ENCODE results near the gene HAVCR2.

DNA sequence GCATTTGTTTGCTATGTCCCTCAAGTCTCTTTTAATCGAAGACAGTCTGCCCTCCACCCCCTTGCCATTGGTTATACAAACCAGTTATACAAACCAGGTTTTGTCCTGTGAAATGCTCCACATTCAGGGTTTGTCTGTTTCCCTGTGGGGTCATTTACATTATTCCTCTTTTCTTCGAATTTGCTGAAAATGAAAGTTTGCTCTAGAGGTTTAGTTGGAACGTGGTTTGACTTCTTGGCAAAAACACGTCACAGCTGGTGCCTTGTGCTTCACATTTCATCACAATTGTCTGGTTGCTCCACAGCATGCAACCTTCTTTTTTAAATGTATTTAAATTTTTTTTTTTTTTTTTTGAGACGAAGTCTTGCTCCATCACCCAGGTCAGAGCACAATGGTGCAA is 4.2 kb upstream of the HAVCR2 start:
- no peak for TF ChIP-seq CTCF (conservative IDR thresholded peaks at IDR 0.05; ENCODE audit: low read depth, low read length)
- no peak for TF ChIP-seq EZH2 (IDR thresholded peaks at IDR 0.05; ENCODE audit: low read length, unreplicated experiment)
- no peak for TF ChIP-seq EZH2phosphoT487 (IDR thresholded peaks at IDR 0.05; ENCODE audit: borderline replicate concordance, low read length)
